ENCODE data around the gene LAMC3. TPM values are rescaled to one million over a fixed set of nuclear protein-coding genes. Genes with fewer than 3 reads are reported as not detected.

Gene LAMC3
- total RNA-seq, 4 donors from 2014 or later = 0.06 to 0.50 (median 0.34) TPM; not detected in 1

DNA sequence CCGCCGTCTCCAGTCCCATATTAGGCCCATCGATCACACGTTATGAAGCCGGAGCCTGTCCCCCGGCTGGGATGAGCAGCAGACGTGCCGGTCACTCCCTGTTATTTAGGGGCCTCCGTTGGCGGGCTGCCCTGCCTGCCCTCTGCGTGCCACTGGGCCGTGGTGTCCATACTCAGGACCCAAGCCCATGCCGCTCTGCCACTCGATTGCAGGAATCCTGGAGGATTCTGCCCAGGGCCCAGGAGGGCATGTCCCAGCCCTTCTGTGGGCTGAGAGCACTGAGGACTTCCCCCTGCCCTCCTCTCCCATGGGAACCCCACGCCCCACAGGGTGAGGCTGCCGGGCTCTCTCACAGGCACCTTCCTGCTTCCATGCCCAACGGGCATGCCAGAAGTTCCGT lies 19.6 kb upstream of the LAMC3 start:
- Histone ChIP-seq H3K36me3 (no peaks in the 10 kb centered on the region), H3K4me3 (no peak overlapping the region), H3K9me3 (no peaks in the 10 kb centered on the region), H3K4me1 (no peaks in the 10 kb centered on the region), H3K27ac (replicated peaks in 1 of 4) (no peak overlapping the region), H3K27me3 (peaks cover 0 to 60% (median 0%) of the 10 kb centered on the region in 4 donors)
- TF ChIP-seq, protein P1, sequence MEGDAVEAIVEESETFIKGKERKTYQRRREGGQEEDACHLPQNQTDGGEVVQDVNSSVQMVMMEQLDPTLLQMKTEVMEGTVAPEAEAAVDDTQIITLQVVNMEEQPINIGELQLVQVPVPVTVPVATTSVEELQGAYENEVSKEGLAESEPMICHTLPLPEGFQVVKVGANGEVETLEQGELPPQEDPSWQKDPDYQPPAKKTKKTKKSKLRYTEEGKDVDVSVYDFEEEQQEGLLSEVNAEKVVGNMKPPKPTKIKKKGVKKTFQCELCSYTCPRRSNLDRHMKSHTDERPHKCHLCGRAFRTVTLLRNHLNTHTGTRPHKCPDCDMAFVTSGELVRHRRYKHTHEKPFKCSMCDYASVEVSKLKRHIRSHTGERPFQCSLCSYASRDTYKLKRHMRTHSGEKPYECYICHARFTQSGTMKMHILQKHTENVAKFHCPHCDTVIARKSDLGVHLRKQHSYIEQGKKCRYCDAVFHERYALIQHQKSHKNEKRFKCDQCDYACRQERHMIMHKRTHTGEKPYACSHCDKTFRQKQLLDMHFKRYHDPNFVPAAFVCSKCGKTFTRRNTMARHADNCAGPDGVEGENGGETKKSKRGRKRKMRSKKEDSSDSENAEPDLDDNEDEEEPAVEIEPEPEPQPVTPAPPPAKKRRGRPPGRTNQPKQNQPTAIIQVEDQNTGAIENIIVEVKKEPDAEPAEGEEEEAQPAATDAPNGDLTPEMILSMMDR (IDR thresholded peaks at IDR 0.05) = no peak
- TF ChIP-seq POLR2AphosphoS5 (IDR thresholded peaks at IDR 0.05) = no peak
- no peak for TF ChIP-seq EP300 (IDR thresholded peaks at IDR 0.05)
- no peak for TF ChIP-seq POLR2A (IDR thresholded peaks at IDR 0.05; ENCODE audit: low read depth)
- DNase-seq (ENCODE audit: extremely low spot score) = no peak
- intact Hi-C loops (cut with DNase I) = no loop called here
- WGBS = 88% methylated on average over 8 of the region's 18 CpGs

DNA sequence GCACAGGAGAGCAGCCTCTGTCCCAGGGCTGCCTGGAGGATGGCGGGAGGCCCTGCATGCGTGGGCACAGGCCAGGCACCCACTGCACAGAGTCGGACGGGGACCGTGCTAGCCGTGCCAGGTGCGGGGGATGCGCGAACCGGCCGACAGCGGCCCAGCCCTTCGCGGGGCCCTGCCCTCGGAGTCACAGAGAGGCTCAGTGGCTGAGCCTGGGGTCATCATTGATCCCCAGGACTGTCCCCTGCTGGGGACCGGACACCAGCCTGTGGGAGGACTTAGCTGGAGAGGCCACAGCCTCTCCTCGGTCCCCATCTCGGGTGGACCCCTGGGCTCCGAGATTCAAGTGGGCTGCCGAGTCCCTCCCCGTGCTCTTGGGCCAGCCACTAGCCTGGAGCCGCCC lies 19.1 kb upstream of the LAMC3 start:
- Histone ChIP-seq H3K27me3 (peaks cover 0 to 62% (median under 1%) of the 10 kb centered on the region in 4 donors), H3K9me3 (no peaks in the 10 kb centered on the region), H3K36me3 (no peaks in the 10 kb centered on the region), H3K27ac (replicated peaks in 1 of 4) (no peak overlapping the region), H3K4me3 (no peak overlapping the region), H3K4me1 (no peaks in the 10 kb centered on the region)
- intact Hi-C loops (cut with DNase I) = no loop called here
- DNase-seq (ENCODE audit: extremely low spot score) = no peak
- 91% methylated on average over 9 of the region's 22 CpGs for WGBS
- TF ChIP-seq POLR2AphosphoS5 (IDR thresholded peaks at IDR 0.05) = no peak
- TF ChIP-seq POLR2A (IDR thresholded peaks at IDR 0.05; ENCODE audit: low read depth) = no peak
- no peak for TF ChIP-seq EP300 (IDR thresholded peaks at IDR 0.05)
- TF ChIP-seq, protein P1 (IDR thresholded peaks at IDR 0.05) = no peak

DNA sequence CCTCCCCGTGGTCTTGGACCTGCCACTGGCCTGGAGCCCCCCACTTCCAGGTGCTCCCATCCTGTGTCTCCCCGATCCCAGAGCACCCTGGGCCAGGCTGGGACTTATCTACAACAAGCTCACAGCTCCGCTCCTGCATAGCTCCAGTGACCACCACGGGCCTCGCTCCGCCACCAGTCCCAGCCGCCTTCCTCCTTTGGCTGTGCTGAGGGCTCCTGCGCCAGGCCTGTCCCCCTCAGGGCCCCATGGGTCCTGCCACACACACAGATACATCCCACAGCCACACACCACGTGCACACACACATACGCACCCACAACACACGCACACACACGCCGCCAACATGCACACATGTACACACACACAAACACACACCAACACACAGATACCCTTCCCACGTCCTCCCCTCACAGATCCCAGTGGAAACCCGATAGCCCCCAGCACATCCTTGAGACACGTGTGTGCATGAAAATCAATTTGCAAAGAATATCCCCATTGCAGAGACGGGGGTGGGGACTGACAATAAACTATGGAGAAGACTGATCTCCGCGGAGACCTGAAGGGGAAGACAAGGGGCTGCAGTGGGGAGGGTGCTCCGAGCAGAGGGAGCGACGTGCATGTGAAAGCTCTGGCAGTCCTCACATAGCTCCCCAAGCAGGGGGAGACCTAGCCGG lies 18.5 kb upstream of the LAMC3 start:
- DNase-seq (ENCODE audit: extremely low spot score) = no peak
- Histone ChIP-seq H3K27me3 (peaks cover 0 to 64% (median 2%) of the 10 kb centered on the region in 4 donors), H3K27ac (replicated peaks in 1 of 4) (no peak overlapping the region), H3K36me3 (no peaks in the 10 kb centered on the region), H3K4me1 (peaks cover 0 to 2% (median under 1%) of the 10 kb centered on the region in 4 donors), H3K9me3 (no peaks in the 10 kb centered on the region), H3K4me3 (no peak overlapping the region)
- intact Hi-C loops (cut with DNase I) = no loop called here
- WGBS = 58% methylated on average over 23 of the region's 23 CpGs
- TF ChIP-seq EP300 (IDR thresholded peaks at IDR 0.05) (no peak), POLR2A (IDR thresholded peaks at IDR 0.05; ENCODE audit: low read depth) (no peak), POLR2AphosphoS5 (IDR thresholded peaks at IDR 0.05) (no peak)
- TF ChIP-seq, protein P1 (IDR thresholded peaks at IDR 0.05) = no peak

DNA sequence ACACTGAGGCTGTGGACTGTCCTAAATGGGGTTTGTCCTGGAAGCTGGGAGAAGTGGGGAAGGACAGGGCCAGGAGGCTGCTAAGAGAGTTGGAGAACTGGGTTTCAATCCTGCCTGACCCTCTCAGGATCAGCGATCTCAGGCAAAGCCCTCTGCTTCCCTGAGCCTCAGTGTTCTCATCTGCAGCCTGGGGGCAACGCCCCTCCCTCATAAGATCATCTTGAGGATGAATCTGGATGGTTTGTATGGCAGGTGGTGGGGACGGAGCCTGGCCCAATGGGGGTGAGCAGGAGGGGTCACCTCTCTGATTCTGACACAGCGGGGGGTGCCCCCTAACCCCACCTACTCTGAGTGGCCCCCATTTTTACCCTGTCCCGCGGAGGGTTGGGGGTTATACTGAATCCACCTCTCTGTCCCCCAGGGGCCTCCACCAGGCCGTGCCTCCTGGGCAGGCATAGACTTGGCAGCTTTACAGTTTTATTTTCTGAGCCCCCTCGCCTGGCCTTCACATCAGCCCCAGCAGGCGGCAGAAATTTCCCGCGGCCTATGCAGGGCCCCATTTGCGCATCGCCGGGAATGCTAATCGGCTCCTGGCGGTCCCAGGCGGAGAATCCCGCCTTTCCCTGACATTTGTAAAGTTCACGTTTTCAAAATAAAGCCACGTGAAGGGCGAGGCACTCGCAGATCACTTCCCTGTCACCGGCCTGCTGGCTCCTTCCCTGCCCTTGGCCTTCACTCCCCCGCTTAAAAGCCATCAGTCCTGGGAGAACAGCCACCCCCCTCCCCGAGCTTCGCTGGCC lies 17.8 kb upstream of the LAMC3 start:
- no peak for TF ChIP-seq POLR2A (IDR thresholded peaks at IDR 0.05; ENCODE audit: low read depth)
- TF ChIP-seq, protein P1 (IDR thresholded peaks at IDR 0.05) = no peak
- no peak for TF ChIP-seq POLR2AphosphoS5 (IDR thresholded peaks at IDR 0.05)
- no peak for TF ChIP-seq EP300 (IDR thresholded peaks at IDR 0.05)
- H3K27me3 ChIP-seq = peaks cover 0 to 64% (median 2%) of the 10 kb centered on the region in 4 donors
- H3K4me3 ChIP-seq = no peak overlapping the region
- H3K4me1 ChIP-seq = peaks cover 0 to 6% (median 2%) of the 10 kb centered on the region in 4 donors
- no peaks in the 10 kb centered on the region for H3K9me3 ChIP-seq
- 59% methylated on average over 26 of the region's 26 CpGs for WGBS
- no peak for DNase-seq (ENCODE audit: extremely low spot score)
- intact Hi-C loops (cut with DNase I) = no loop called here
- H3K27ac ChIP-seq (replicated peaks in 1 of 4) = no peak overlapping the region
- H3K36me3 ChIP-seq = no peaks in the 10 kb centered on the region
